GM12892 (cell line): ENCODE results near the gene REEP1.

ENCODE experiments used
- POLR2A ChIP-seq: IDR thresholded peaks from 2 replicates; pipeline ENCODE4 v1.6.1; 2011; ENCODE audit warnings: low read depth, low read length, control low read depth
- POLR2AphosphoS5 ChIP-seq: IDR thresholded peaks from 2 replicates; pipeline ENCODE4 v1.6.1; 2011; ENCODE audit warnings: low read depth, low read length, control low read depth

- TF ChIP-seq POLR2AphosphoS5 (no peak), POLR2A (no peak)
These were observed 39.9 kb downstream of the REEP1 start for GRCh38 chr2:86297382-86298147.
